GM12878 (cell line): Measurements from ENCODE around the gene ERN1. TPM values are rescaled to one million over a fixed set of nuclear protein-coding genes. Genes with fewer than 3 reads are reported as not detected.
A peak's percentile ranks its signal among the peaks of the same experiment; 100 is the strongest.

ENCODE experiments used
- ATAC-seq: fragments of 200-7000 bp; cut with Tn5 transposase; 3 replicates; pipeline ENCODE4 v1.9.1; 2020; ENCODE audit warnings: mild to moderate bottlenecking, moderate library complexity
- BruUV-seq: library from RNA; stranded (reverse); fragments of 400-500 nt; replicated peaks from 2 replicates; lab custom pipeline; 2021; lab: Mats Ljungman, UMichigan
- CTCF ChIA-PET: fragments of 300-600 bp; sonication (Branson Sonifier 250); formaldehyde crosslinking; extraction: SDS; loops from one replicate; lab custom pipeline; 2021; ENCODE audit warnings: inconsistent platforms; lab: Yijun Ruan, JAX
- POLR2A ChIA-PET: fragments of 350-600 bp; formaldehyde crosslinking; extraction: SDS; loops from one replicate; lab custom pipeline; 2021; ENCODE audit warnings: inconsistent platforms; lab: Charles Lee
- RAD21 ChIA-PET: fragments of 300-600 bp; sonication (Branson Sonifier 250); formaldehyde crosslinking; loops from one replicate; lab custom pipeline; 2023; ENCODE audit warnings: antibody characterized with exemption; ENCODE audit not compliant: unreplicated experiment; lab: Charles Lee
- SMC1A ChIA-PET: fragments of 300-600 bp; sonication (Branson Sonifier 250); formaldehyde crosslinking; loops from one replicate; lab custom pipeline; 2023; ENCODE audit not compliant: unreplicated experiment, uncharacterized antibody; lab: Charles Lee
- DNase-seq: peaks from one replicate; pipeline ENCODE4 v3.0.0-alpha.2; 2011; ENCODE audit warnings: low read depth, low spot score
- FAIRE-seq: peaks from 3 replicates; lab custom pipeline; 2011; peaks lifted over from hg19 to GRCh38; lab: Jason Lieb, UNC
- H2AFZ ChIP-seq: 2 replicates; pipeline ENCODE4 v1.6.0; 2011; ENCODE audit warnings: low read depth, low read length, control low read depth; ENCODE audit not compliant: control insufficient read depth
- H3K27ac ChIP-seq: 2 replicates; pipeline ENCODE4 v1.5.1; 2011; ENCODE audit warnings: control low read depth; ENCODE audit not compliant: control insufficient read depth, insufficient read depth
- H3K27me3 ChIP-seq, 2 experiments: replicated peaks in 1 of 2; 2 replicates each; pipeline versions ENCODE4 v1.6.0 to v1.6.1; 2011; ENCODE audit warnings: low read length in 1 of 2; ENCODE audit not compliant: control insufficient read depth in 2 of 2, insufficient read depth in 2 of 2
- H3K36me3 ChIP-seq, 2 experiments: 2 replicates each; pipeline ENCODE4 v1.5.1; 2011; ENCODE audit warnings: low read length in 1 of 2; ENCODE audit not compliant: control insufficient read depth in 2 of 2, insufficient read depth in 2 of 2
- H3K4me1 ChIP-seq: 2 replicates; pipeline ENCODE4 v1.6.1; 2011; ENCODE audit warnings: mild to moderate bottlenecking, low read length, moderate library complexity, mixed read lengths; ENCODE audit not compliant: control insufficient read depth, insufficient read depth
- H3K4me2 ChIP-seq: 2 replicates; pipeline ENCODE4 v1.6.0; 2011; ENCODE audit warnings: control low read depth; ENCODE audit not compliant: control insufficient read depth, insufficient read depth
- H3K4me3 ChIP-seq: fragments of 200-600 bp; sonication (generic); 2 replicates; pipeline ENCODE4 v1.5.1; 2016
- H3K79me2 ChIP-seq: 2 replicates; pipeline ENCODE4 v1.6.0; 2011; ENCODE audit warnings: low read length; ENCODE audit not compliant: control insufficient read depth, insufficient read depth
- H3K9ac ChIP-seq: 2 replicates; pipeline ENCODE4 v1.8.0; 2011; ENCODE audit warnings: low read length, control low read depth, mixed read lengths; ENCODE audit not compliant: control insufficient read depth, insufficient read depth
- H3K9me3 ChIP-seq: replicated peaks from 3 replicates; pipeline ENCODE4 v1.5.1; 2011; ENCODE audit warnings: mild to moderate bottlenecking, low read length; ENCODE audit not compliant: control insufficient read depth, insufficient read depth
- H4K20me1 ChIP-seq: 2 replicates; pipeline ENCODE4 v1.6.0; 2011; ENCODE audit not compliant: control insufficient read depth, insufficient read depth
- CHD1 ChIP-seq: IDR thresholded peaks from 2 replicates; pipeline ENCODE4 v1.6.1; 2012; ENCODE audit warnings: low read depth, low read length, improper control_type of control experiment
- CREM ChIP-seq: IDR thresholded peaks from 2 replicates; pipeline ENCODE4 v1.6.1; 2014; ENCODE audit warnings: antibody characterized with exemption, low read depth
- FOXM1 ChIP-seq: IDR thresholded peaks from 2 replicates; pipeline ENCODE4 v1.6.1; 2012; ENCODE audit warnings: low read depth, mild to moderate bottlenecking, inconsistent platforms, low read length, moderate library complexity
- JUNB ChIP-seq: IDR thresholded peaks from 2 replicates; pipeline ENCODE4 v1.6.1; 2016; ENCODE audit warnings: antibody characterized with exemption, mild to moderate bottlenecking
- MXI1 ChIP-seq: fragments of 150-350 bp; IDR thresholded peaks from 2 replicates; pipeline ENCODE4 v1.6.1; 2011; ENCODE audit warnings: low read depth, mild to moderate bottlenecking, inconsistent platforms, low read length, improper control_type of control experiment
- WRNIP1 ChIP-seq: IDR thresholded peaks from 2 replicates; pipeline ENCODE4 v1.6.1; 2011; ENCODE audit warnings: low read depth, low read length, improper control_type of control experiment, borderline replicate concordance
- ZNF274 ChIP-seq: IDR thresholded peaks from one replicate; pipeline ENCODE4 v1.8.0; 2011; ENCODE audit not compliant: insufficient read length, insufficient read depth
- WGBS: methylation state at CpG from one replicate; pipeline ENCODE4 v1.1.6; 2016; ENCODE audit warnings: low lambda C conversion rate; ENCODE audit not compliant: insufficient replicate concordance, insufficient coverage; ENCODE audit errors: missing lambda C conversion rate; 5-methylcytosine and 5-hydroxymethylcytosine counted together
- in situ Hi-C: fragments of 300-500 bp; cut with MboI; formaldehyde crosslinking; loops from 9 replicates; pipeline ENCODE4 v1.14.3; 2018; ENCODE audit warnings: mixed read lengths
- intact Hi-C: fragments of 100-400 bp; cut with micrococcal nuclease; formaldehyde crosslinking; loops from one replicate; pipeline ENCODE4 v1.14.2; 2022; ENCODE audit not compliant: unreplicated experiment
- polyA plus RNA-seq, 11 experiments: library from polyadenylated mRNA; depleted of rRNA in 4 of 11; unstranded in 6 of 11; stranded (reverse) in 5 of 11; fragments of >200 nt; fragmentation: Nextera tagmentation in 4 of 11; fragmentation: Illumina TruSeq in 1 of 11; extraction: Ambion mirVana in 4 of 11; extraction: Trizol in 1 of 11; gene quantifications; 1 replicate in 1 of 11; 2 replicates in 10 of 11; pipeline versions ENCODE4 v1.2.1 to v1.2.3, GENCODE V29; 2011 to 2016; ENCODE audit warnings: inconsistent platforms in 2 of 11, missing spikeins in 2 of 11, low read depth in 1 of 11
- total RNA-seq, 4 experiments: library from RNA; depleted of rRNA in 3 of 4; stranded (reverse); fragments of >200 nt in 3 of 4; fragmentation: Illumina TruSeq in 1 of 4; extraction: Trizol in 1 of 4; gene quantifications; 2 replicates each; pipeline versions ENCODE4 v1.2.1 to v1.2.3, GENCODE V29; 2013 to 2021
- TF ChIP-seq, protein P1 (sequence below): fragments of 450-650 bp; IDR thresholded peaks from 2 replicates; pipeline ENCODE4 v1.6.1; 2017; ENCODE audit warnings: mild to moderate bottlenecking
- TF ChIP-seq, protein P2 (sequence below): fragments of 450-650 bp; IDR thresholded peaks from 2 replicates; pipeline ENCODE4 v1.6.1; 2017; ENCODE audit warnings: antibody characterized with exemption, mild to moderate bottlenecking, moderate library complexity
- TF ChIP-seq, protein P3 (sequence below): IDR thresholded peaks from 2 replicates; pipeline ENCODE4 v1.6.1; 2012; ENCODE audit warnings: low read depth, low read length, improper control_type of control experiment
- TF ChIP-seq, protein P4 (sequence below): IDR thresholded peaks from 2 replicates; pipeline ENCODE4 v1.6.1; 2011; ENCODE audit warnings: mild to moderate bottlenecking, low read depth, low read length, moderate library complexity; ENCODE audit not compliant: insufficient replicate concordance
- TF ChIP-seq, protein P5 (sequence below): fragments of 450-650 bp; IDR thresholded peaks from 2 replicates; pipeline ENCODE4 v1.6.1; 2018; ENCODE audit warnings: mild to moderate bottlenecking, low read depth, moderate library complexity; ENCODE audit not compliant: partially characterized antibody

ERN1 gene
- total and polyA plus RNA-seq, 10 of the 15 experiments (the other 5 are each of a cell fraction or from before 2014, with no cell fraction given): 2.6 to 19.2 (median 7.6) TPM

DNA sequence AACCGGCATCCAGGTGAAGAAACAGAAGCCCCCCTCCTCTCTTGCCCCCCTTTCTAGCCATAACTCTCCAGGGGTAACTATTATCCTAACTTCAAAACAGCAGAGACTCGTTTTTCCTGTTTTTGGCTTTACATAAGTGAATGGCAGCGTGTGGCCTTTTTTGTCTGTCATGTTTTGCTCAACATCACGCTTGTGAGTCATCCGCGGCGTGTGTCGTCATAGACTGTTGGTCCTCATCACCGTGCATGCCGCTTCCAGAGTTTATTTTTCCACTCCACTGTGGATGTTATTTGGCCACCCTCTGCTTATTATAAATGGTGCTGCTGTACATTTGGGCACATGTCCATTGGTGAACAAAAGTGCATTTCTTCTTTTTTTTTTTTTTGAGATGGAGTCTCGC is 52.6 kb downstream of the ERN1 start:
- FAIRE-seq: no peak
- peak overlapping the region; percentile 61; the same call in 1 of the 2 replicates for H3K27ac ChIP-seq
- TF ChIP-seq JUNB (no peak), CHD1 (no peak), FOXM1 (no peak), ZNF274 (no peak), WRNIP1 (no peak), MXI1 (no peak), CREM (no peak)
- TF ChIP-seq, protein P1, sequence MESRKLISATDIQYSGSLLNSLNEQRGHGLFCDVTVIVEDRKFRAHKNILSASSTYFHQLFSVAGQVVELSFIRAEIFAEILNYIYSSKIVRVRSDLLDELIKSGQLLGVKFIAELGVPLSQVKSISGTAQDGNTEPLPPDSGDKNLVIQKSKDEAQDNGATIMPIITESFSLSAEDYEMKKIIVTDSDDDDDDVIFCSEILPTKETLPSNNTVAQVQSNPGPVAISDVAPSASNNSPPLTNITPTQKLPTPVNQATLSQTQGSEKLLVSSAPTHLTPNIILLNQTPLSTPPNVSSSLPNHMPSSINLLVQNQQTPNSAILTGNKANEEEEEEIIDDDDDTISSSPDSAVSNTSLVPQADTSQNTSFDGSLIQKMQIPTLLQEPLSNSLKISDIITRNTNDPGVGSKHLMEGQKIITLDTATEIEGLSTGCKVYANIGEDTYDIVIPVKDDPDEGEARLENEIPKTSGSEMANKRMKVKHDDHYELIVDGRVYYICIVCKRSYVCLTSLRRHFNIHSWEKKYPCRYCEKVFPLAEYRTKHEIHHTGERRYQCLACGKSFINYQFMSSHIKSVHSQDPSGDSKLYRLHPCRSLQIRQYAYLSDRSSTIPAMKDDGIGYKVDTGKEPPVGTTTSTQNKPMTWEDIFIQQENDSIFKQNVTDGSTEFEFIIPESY: no peak
- TF ChIP-seq, protein P2, sequence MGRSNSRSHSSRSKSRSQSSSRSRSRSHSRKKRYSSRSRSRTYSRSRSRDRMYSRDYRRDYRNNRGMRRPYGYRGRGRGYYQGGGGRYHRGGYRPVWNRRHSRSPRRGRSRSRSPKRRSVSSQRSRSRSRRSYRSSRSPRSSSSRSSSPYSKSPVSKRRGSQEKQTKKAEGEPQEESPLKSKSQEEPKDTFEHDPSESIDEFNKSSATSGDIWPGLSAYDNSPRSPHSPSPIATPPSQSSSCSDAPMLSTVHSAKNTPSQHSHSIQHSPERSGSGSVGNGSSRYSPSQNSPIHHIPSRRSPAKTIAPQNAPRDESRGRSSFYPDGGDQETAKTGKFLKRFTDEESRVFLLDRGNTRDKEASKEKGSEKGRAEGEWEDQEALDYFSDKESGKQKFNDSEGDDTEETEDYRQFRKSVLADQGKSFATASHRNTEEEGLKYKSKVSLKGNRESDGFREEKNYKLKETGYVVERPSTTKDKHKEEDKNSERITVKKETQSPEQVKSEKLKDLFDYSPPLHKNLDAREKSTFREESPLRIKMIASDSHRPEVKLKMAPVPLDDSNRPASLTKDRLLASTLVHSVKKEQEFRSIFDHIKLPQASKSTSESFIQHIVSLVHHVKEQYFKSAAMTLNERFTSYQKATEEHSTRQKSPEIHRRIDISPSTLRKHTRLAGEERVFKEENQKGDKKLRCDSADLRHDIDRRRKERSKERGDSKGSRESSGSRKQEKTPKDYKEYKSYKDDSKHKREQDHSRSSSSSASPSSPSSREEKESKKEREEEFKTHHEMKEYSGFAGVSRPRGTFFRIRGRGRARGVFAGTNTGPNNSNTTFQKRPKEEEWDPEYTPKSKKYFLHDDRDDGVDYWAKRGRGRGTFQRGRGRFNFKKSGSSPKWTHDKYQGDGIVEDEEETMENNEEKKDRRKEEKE: no peak
- TF ChIP-seq, protein P3, sequence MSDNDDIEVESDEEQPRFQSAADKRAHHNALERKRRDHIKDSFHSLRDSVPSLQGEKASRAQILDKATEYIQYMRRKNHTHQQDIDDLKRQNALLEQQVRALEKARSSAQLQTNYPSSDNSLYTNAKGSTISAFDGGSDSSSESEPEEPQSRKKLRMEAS: no peak
- TF ChIP-seq, protein P4, sequence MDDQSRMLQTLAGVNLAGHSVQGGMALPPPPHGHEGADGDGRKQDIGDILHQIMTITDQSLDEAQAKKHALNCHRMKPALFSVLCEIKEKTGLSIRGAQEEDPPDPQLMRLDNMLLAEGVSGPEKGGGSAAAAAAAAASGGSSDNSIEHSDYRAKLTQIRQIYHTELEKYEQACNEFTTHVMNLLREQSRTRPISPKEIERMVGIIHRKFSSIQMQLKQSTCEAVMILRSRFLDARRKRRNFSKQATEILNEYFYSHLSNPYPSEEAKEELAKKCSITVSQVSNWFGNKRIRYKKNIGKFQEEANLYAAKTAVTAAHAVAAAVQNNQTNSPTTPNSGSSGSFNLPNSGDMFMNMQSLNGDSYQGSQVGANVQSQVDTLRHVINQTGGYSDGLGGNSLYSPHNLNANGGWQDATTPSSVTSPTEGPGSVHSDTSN: no peak
- TF ChIP-seq, protein P5, sequence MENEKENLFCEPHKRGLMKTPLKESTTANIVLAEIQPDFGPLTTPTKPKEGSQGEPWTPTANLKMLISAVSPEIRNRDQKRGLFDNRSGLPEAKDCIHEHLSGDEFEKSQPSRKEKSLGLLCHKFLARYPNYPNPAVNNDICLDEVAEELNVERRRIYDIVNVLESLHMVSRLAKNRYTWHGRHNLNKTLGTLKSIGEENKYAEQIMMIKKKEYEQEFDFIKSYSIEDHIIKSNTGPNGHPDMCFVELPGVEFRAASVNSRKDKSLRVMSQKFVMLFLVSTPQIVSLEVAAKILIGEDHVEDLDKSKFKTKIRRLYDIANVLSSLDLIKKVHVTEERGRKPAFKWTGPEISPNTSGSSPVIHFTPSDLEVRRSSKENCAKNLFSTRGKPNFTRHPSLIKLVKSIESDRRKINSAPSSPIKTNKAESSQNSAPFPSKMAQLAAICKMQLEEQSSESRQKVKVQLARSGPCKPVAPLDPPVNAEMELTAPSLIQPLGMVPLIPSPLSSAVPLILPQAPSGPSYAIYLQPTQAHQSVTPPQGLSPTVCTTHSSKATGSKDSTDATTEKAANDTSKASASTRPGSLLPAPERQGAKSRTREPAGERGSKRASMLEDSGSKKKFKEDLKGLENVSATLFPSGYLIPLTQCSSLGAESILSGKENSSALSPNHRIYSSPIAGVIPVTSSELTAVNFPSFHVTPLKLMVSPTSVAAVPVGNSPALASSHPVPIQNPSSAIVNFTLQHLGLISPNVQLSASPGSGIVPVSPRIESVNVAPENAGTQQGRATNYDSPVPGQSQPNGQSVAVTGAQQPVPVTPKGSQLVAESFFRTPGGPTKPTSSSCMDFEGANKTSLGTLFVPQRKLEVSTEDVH: no peak

More for the DNA sequence above, 52.6 kb downstream of the ERN1 start:
- Histone ChIP-seq H2AFZ (no peak overlapping the region), H3K4me1 (peaks cover 52% of the 10 kb centered on the region), H3K79me2 (0 out of 2 replicates have a peak, but pooled peaks cover under 1% of the 10 kb centered on the region), H3K36me3 (peaks cover 0 to 2% of the 10 kb centered on the region in 2 experiments; a peak in 1 of 4 replicates), H3K9me3 (no peaks in the 10 kb centered on the region), H4K20me1 (no peaks in the 10 kb centered on the region), H3K4me2 (no peak overlapping the region), H3K4me3 (no peak overlapping the region), H3K9ac (no peak overlapping the region), H3K27me3 (no peaks in the 10 kb centered on the region)
- no peak for DNase-seq
- ChIA-PET SMC1A (interaction anchor here (3.9 to 5.2 kb wide), 2 partner anchors 9 to 15 kb away, joined by 41 to 65 read pairs; no protein-coding TSS in a partner anchor), RAD21 (interaction anchor here (2.2 kb wide), 1 partner anchor 10 kb away, joined by 7 read pairs; no protein-coding TSS in a partner anchor), CTCF (interaction anchor here (2.3 to 5.2 kb wide), 3 partner anchors 14 to 54 kb away, joined by 9 to 82 read pairs (median 58); partner anchors contain the start of gene ERN1), POLR2A (interaction anchor here (4.0 kb wide), 2 partner anchors 9 to 54 kb away, joined by 19 to 37 read pairs; partner anchors contain the start of gene ERN1)
- intact Hi-C loops: no loop called here
- 95% methylated on average over 10 of the region's 11 CpGs for WGBS
- no peak for ATAC-seq
- BruUV-seq: no TSS peak
- in situ Hi-C loops: no loop called here
